OCI-LY3 (cell line): ENCODE results near the gene RNF121.

Experiments
- H2AFZ ChIP-seq: fragments of 200-600, 300-600 bp; shearing (Covaris generic); 2 replicates; pipeline ENCODE4 v1.6.0; 2014; ENCODE audit warnings: antibody characterized with exemption, low read depth, low read length
- H3K27ac ChIP-seq: fragments of 200-600, 300-600 bp; sonication (generic); 2 replicates; pipeline ENCODE4 v1.5.1; 2014; ENCODE audit warnings: mild to moderate bottlenecking, low read length, moderate library complexity, mixed read lengths
- H3K27me3 ChIP-seq: fragments of 200-600, 300-600 bp; sonication (generic); 2 replicates; pipeline ENCODE4 v1.6.1; 2014; ENCODE audit warnings: low read depth, low read length, mixed read lengths
- H3K36me3 ChIP-seq: fragments of 200-600, 300-600 bp; sonication (generic); replicated peaks from 2 replicates; pipeline ENCODE3; 2014; ENCODE audit warnings: low read depth, low read length, mixed read lengths
- H3K4me1 ChIP-seq: fragments of 300-600, 200-600 bp; sonication (generic); 2 replicates; pipeline ENCODE4 v1.6.1; 2014; ENCODE audit warnings: low read length, mixed read lengths
- H3K4me2 ChIP-seq: fragments of 200-600, 300-600 bp; sonication (generic); 2 replicates; pipeline ENCODE4 v1.6.1; 2014; ENCODE audit warnings: low read length, mixed read lengths
- H3K4me3 ChIP-seq: fragments of 300-600, 200-600 bp; sonication (generic); 2 replicates; pipeline ENCODE4 v1.5.1; 2014; ENCODE audit warnings: antibody characterized with exemption, mild to moderate bottlenecking, low read length, moderate library complexity
- H3K79me2 ChIP-seq: fragments of 300-600, 200-600 bp; shearing (Covaris generic); 2 replicates; pipeline ENCODE4 v1.6.1; 2014; ENCODE audit warnings: mild to moderate bottlenecking, low read length, mixed read lengths
- H3K9ac ChIP-seq: fragments of 300-600, 200-600 bp; shearing (Covaris generic); 2 replicates; pipeline ENCODE4 v1.6.0; 2014; ENCODE audit warnings: mild to moderate bottlenecking, low read length, moderate library complexity
- H3K9me3 ChIP-seq: fragments of 200-600, 300-600 bp; shearing (Covaris generic); 2 replicates; pipeline ENCODE4 v1.6.1; 2014; ENCODE audit warnings: low read length, mixed read lengths; ENCODE audit not compliant: insufficient read depth
- H4K20me1 ChIP-seq: fragments of 200-600, 300-600 bp; sonication (generic); 2 replicates; pipeline ENCODE4 v1.6.1; 2016; ENCODE audit warnings: low read length, mixed read lengths; ENCODE audit not compliant: insufficient read depth
- CTCF ChIP-seq: fragments of 200-600, 300-600 bp; sonication (generic); IDR thresholded peaks from 2 replicates; pipeline ENCODE4 v1.5.1; 2014; ENCODE audit warnings: antibody characterized with exemption, low read length, low read depth
- EZH2phosphoT487 ChIP-seq: fragments of 200-600 bp; shearing (Covaris generic); IDR thresholded peaks from 2 replicates; pipeline ENCODE4 v1.6.1; 2018; ENCODE audit warnings: antibody characterized with exemption, mixed run types, low read depth

The RNF121 gene

GRCh38 chr11:72023335-72023734, 94.5 kb downstream of the RNF121 start:
- Histone ChIP-seq H3K4me3 (no peak overlapping the region), H3K9ac (no peak overlapping the region), H3K36me3 (peaks cover 54% of the 10 kb centered on the region), H3K4me1 (peaks cover 3% of the 10 kb centered on the region; the same call in 1 of the 2 replicates), H2AFZ (no peak overlapping the region), H3K9me3 (no peaks in the 10 kb centered on the region), H3K4me2 (no peak overlapping the region), H3K27me3 (no peaks in the 10 kb centered on the region), H4K20me1 (no peaks in the 10 kb centered on the region), H3K27ac (no peak overlapping the region), H3K79me2 (no peaks in the 10 kb centered on the region)
- no peak for TF ChIP-seq CTCF
- TF ChIP-seq EZH2phosphoT487, result no peak

GRCh38 chr11:72024069-72024754, 95.4 kb downstream of the RNF121 start:
- Histone ChIP-seq H3K27me3 (no peaks in the 10 kb centered on the region), H3K4me3 (no peak overlapping the region), H3K36me3 (peaks cover 54% of the 10 kb centered on the region), H2AFZ (no peak overlapping the region), H3K9me3 (no peaks in the 10 kb centered on the region), H3K9ac (no peak overlapping the region), H3K4me2 (no peak overlapping the region), H3K27ac (no peak overlapping the region), H4K20me1 (no peaks in the 10 kb centered on the region), H3K4me1 (peaks cover 3% of the 10 kb centered on the region; the same call in 1 of the 2 replicates), H3K79me2 (no peaks in the 10 kb centered on the region)
- no peak for TF ChIP-seq EZH2phosphoT487
- no peak for TF ChIP-seq CTCF

- Histone ChIP-seq H3K4me1 (peaks cover 3% of the 10 kb centered on the region; the same call in 1 of the 2 replicates), H3K4me2 (no peak overlapping the region), H3K9me3 (no peaks in the 10 kb centered on the region), H3K4me3 (no peak overlapping the region), H3K9ac (no peak overlapping the region), H4K20me1 (no peaks in the 10 kb centered on the region), H3K27me3 (no peaks in the 10 kb centered on the region), H3K36me3 (peaks cover 43% of the 10 kb centered on the region), H2AFZ (no peak overlapping the region), H3K79me2 (no peaks in the 10 kb centered on the region), H3K27ac (no peak overlapping the region)
- no peak for TF ChIP-seq EZH2phosphoT487
- no peak for TF ChIP-seq CTCF
Observed at GRCh38 chr11:72026090-72026489, 97.2 kb downstream of the RNF121 start.

- H3K4me2 ChIP-seq, result no peak overlapping the region
- peaks cover 23% of the 10 kb centered on the region for H3K36me3 ChIP-seq
- no peak for TF ChIP-seq EZH2phosphoT487
- no peak for TF ChIP-seq CTCF
- H3K9me3 ChIP-seq, result no peaks in the 10 kb centered on the region
- no peak overlapping the region for H3K27ac ChIP-seq
- H4K20me1 ChIP-seq, result no peaks in the 10 kb centered on the region
- H3K9ac ChIP-seq, result no peak overlapping the region
- H2AFZ ChIP-seq, result no peak overlapping the region
- no peaks in the 10 kb centered on the region for H3K27me3 ChIP-seq
- H3K4me1 ChIP-seq, result no peaks in the 10 kb centered on the region
- no peaks in the 10 kb centered on the region for H3K79me2 ChIP-seq
- no peak overlapping the region for H3K4me3 ChIP-seq
Observed at GRCh38 chr11:72030472-72031045, 101.7 kb downstream of the RNF121 start.
